GM12873 (cell line): ENCODE results near the gene FNIP1.

ENCODE experiments used
- CTCF ChIP-seq: IDR thresholded peaks from 2 replicates; pipeline ENCODE4 v1.5.1; 2012; ENCODE audit warnings: low read depth, mild to moderate bottlenecking, moderate library complexity, low read length, control low read depth; ENCODE audit not compliant: insufficient read depth; ENCODE audit errors: missing control alignments

FNIP1 gene

DNA sequence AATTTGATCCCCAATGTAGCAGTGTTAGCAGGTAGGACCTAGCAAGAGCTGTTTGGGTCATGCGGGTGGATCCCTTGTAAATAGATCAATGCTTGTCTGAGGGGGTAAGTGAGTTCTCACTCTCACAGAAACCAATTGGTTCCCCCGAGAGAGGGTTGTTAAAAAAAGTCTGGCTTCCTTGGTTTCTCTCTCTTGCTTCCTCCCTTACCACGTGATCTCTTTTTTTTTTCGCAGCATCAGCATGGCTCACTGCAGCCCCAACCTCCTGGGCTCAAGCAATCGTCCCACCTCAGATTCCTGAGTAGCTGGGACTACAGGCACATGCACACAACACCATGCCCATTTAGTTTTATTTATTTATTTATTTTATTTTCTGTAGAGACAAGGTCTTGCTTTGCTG lies 188.2 kb downstream of the FNIP1 start:
- TF ChIP-seq CTCF = no peak

DNA sequence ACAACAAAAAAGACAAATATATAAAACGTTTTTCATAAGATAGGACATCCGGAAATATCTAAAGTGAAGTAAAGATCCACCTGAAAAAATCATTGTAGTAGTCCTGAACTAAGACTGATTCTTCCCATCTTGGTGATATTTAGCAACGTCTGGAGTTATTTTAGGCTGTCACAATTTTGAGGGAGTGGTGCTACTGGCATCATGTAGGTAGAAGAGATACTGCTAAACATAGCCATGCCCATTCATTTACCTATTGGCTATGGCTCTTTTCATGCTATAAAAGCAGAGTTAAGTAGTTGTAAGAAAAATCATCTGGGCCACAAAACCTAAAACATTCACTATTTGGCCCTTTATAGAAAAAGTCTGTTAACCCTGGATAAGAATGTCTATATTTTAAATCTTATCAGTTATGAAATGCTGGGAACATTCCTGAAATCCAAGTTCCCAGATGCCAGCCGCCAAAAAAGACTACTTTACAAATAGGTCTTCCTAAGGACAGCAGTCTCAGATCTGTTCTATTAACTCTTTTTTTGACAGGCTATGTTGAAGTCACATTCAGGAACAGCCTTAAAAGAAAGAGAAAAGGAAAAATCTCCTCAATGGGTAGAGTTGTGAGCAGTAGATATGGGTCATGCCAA lies 188.8 kb downstream of the FNIP1 start:
- TF ChIP-seq CTCF = no peak

DNA sequence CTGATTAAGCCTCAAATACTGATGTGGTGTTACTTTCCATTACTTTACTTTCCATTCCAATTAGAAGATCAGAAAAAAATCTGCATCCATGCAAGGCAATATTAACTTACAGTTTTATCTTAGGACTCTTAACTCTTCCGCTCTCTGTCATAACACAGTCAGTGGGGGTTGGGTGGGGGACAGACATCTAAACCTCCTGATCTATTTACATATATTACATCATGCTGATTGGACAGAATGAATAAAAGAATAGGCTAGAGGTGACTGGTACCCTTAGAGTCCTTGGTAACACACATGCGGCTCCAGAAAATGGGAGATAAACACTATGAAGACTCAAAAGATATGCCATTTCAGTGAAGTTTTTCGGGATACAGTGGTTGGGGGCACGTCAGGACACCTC lies 189.4 kb downstream of the FNIP1 start:
- no peak for TF ChIP-seq CTCF

- no peak for TF ChIP-seq CTCF
Measured at GRCh38 chr5:131605086-131605485, 191.7 kb downstream of the FNIP1 start.

GRCh38 chr5:131595088-131596033 lies 201.5 kb downstream of the FNIP1 start:
- TF ChIP-seq CTCF = no peak

DNA sequence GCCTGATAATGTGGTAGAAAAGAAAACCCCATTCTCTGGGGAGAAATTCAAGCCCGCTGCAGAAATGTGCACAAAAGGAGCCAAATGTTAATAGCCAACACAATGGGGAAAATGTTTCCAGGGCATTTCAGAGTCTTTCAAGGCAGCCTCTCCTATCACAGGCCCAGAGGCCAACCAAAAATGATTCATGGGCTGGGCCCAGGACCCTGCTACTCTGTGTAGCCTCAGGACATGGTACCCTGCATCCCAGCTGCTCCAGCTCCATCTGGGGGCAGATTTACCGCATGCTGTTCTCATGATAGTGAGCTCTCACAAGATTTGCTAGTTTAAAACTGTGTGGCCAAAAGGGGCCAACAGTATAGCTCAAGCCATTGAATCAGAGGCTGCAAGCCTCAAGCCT lies 202.9 kb downstream of the FNIP1 start:
- TF ChIP-seq CTCF = no peak
